Smooth muscle cell of the brain vasculature (primary cell): ENCODE results near the gene VEPH1.

ENCODE experiments used
- DNase-seq: peaks from one replicate; pipeline ENCODE4 v3.0.0-alpha.2; 2012; ENCODE audit warnings: low read depth, low spot score

VEPH1 gene

GRCh38 chr3:157263027-157263426 is 240.2 kb downstream of the VEPH1 start:
- DNase-seq, result no peak

GRCh38 chr3:157261000-157261399 is 242.2 kb downstream of the VEPH1 start:
- DNase-seq, result no peak

- DNase-seq, result no peak
Measured at GRCh38 chr3:157259825-157260224, 243.4 kb downstream of the VEPH1 start.

- no peak for DNase-seq
Measured at GRCh38 chr3:157257101-157257500, 246.1 kb downstream of the VEPH1 start.

GRCh38 chr3:157255797-157256196 is 247.4 kb downstream of the VEPH1 start:
- no peak for DNase-seq

GRCh38 chr3:157251685-157252084 is 251.5 kb downstream of the VEPH1 start:
- DNase-seq, result no peak

GRCh38 chr3:157249606-157250005 is 253.6 kb downstream of the VEPH1 start:
- DNase-seq, result no peak

- peak; percentile 37 for DNase-seq
Measured at GRCh38 chr3:157248590-157249422, 254.4 kb downstream of the VEPH1 start.

- DNase-seq, result no peak
Measured at GRCh38 chr3:157247391-157247790, 255.8 kb downstream of the VEPH1 start.

GRCh38 chr3:157242836-157243235 is 260.4 kb downstream of the VEPH1 start:
- no peak for DNase-seq

- no peak for DNase-seq
Measured at GRCh38 chr3:157241599-157241998, 261.6 kb downstream of the VEPH1 start.

- no peak for DNase-seq
Measured at GRCh38 chr3:157240408-157240807, 262.8 kb downstream of the VEPH1 start.

GRCh38 chr3:157239082-157239704 is 264.0 kb downstream of the VEPH1 start:
- no peak for DNase-seq

GRCh38 chr3:157238457-157238856 is 264.8 kb downstream of the VEPH1 start:
- DNase-seq, result no peak

GRCh38 chr3:157237886-157238285 is 265.3 kb downstream of the VEPH1 start:
- DNase-seq, result no peak

GRCh38 chr3:157235291-157235690 is 267.9 kb downstream of the VEPH1 start:
- no peak for DNase-seq

- no peak for DNase-seq
Measured at GRCh38 chr3:157233923-157234322, 269.3 kb downstream of the VEPH1 start.

- DNase-seq, result no peak
Measured at GRCh38 chr3:157232141-157232540, 271.1 kb downstream of the VEPH1 start.

- DNase-seq, result no peak
Measured at GRCh38 chr3:157231071-157231470, 272.1 kb downstream of the VEPH1 start.

- DNase-seq, result no peak
Measured at GRCh38 chr3:157226173-157226847, 276.9 kb downstream of the VEPH1 start.

- DNase-seq, result no peak
Measured at GRCh38 chr3:157225001-157225400, 278.2 kb downstream of the VEPH1 start.

- DNase-seq, result no peak
Measured at GRCh38 chr3:157220883-157221282, 282.3 kb downstream of the VEPH1 start.

GRCh38 chr3:157220211-157220610 is 283.0 kb downstream of the VEPH1 start:
- DNase-seq, result no peak
